ENCODE measurements around the gene CHEK1.

DNA sequence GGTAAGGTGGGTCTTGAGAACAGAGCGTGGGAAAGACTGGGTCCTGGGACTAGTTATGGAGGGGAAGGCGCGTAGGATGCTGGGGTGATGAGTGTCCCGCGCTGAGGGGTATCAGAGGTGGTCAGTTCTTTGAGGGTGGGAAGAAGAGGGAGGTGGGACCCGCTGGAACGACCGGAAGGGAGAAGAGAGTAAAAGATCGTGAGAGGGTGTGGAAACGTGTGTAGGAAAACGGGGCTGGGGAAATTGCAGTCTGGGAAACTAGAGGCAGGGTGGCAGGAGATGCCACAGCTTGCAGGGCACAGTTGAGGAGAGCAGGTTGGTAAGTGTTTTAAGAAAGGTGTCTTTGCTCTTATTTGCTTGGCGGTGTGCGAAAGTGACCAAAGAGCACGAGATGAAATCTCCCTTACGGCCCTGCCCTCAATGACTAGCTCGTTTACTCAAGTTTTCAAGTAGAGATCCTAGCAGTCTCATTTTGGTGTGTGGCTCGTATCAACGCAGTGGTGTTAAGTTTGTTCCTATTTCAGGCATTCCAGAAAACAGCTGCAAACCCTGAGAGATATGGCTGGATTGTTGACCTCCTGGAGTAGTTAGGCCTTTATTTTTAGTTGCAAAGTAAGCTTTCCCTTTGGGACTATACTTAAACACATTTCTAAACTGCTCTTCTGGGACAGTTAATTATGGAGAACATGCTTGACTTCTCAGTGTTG is 31.7 kb upstream of the CHEK1 start:
- no peak for TF ChIP-seq CTCF (IDR thresholded peaks at IDR 0.05)
- TF ChIP-seq POLR2A (IDR thresholded peaks at IDR 0.05) = no peak

All from right lobe of liver (tissue), 4 donors.